GM19397 (cell line): ENCODE data around the gene EXOC4.

Experiments used
- ATAC-seq: cut with Tn5 transposase; IDR thresholded peaks from one replicate; pipeline ENCODE4 v1.9.1; 2021; ENCODE audit warnings: mild to moderate bottlenecking, moderate library complexity; ENCODE audit not compliant: unreplicated experiment

Gene EXOC4

GRCh38 chr7:134081695-134082094, 828.8 kb downstream of the EXOC4 start:
- no peak for ATAC-seq

GRCh38 chr7:134083766-134084487, 831.0 kb downstream of the EXOC4 start:
- no peak for ATAC-seq

- no peak for ATAC-seq
Measured at GRCh38 chr7:134084488-134085144, 831.7 kb downstream of the EXOC4 start.

- no peak for ATAC-seq
Measured at GRCh38 chr7:134085311-134085710, 832.4 kb downstream of the EXOC4 start.

GRCh38 chr7:134086998-134087735, 834.3 kb downstream of the EXOC4 start:
- no peak for ATAC-seq

- no peak for ATAC-seq
Measured at GRCh38 chr7:134088199-134088598, 835.3 kb downstream of the EXOC4 start.

GRCh38 chr7:134089446-134089845, 836.6 kb downstream of the EXOC4 start:
- no peak for ATAC-seq

GRCh38 chr7:134098072-134098471, 845.2 kb downstream of the EXOC4 start:
- no peak for ATAC-seq

- no peak for ATAC-seq
Measured at GRCh38 chr7:134101716-134102115, 848.8 kb downstream of the EXOC4 start.

GRCh38 chr7:134104166-134104565, 851.3 kb downstream of the EXOC4 start:
- no peak for ATAC-seq

GRCh38 chr7:134105841-134106240, 853.0 kb downstream of the EXOC4 start:
- ATAC-seq, result no peak

GRCh38 chr7:134108802-134109201, 855.9 kb downstream of the EXOC4 start:
- ATAC-seq, result no peak

GRCh38 chr7:134113655-134114054, 860.8 kb downstream of the EXOC4 start:
- no peak for ATAC-seq

- ATAC-seq, result no peak
Measured at GRCh38 chr7:134114992-134115391, 862.1 kb downstream of the EXOC4 start.
